Inferior parietal cortex (tissue), 1 donor: ENCODE results near the gene SLC22A16.

Experiments used
- DNase-seq: peaks from one replicate; pipeline ENCODE4 v3.0.0-alpha.2; 2016; ENCODE audit errors: extremely low spot score

SLC22A16 gene

GRCh38 chr6:110448846-110449540 is 27.4 kb downstream of the SLC22A16 start:
- DNase-seq: no peak

GRCh38 chr6:110447761-110448160 is 28.7 kb downstream of the SLC22A16 start:
- no peak for DNase-seq

GRCh38 chr6:110446405-110446804 is 30.0 kb downstream of the SLC22A16 start:
- no peak for DNase-seq

GRCh38 chr6:110440026-110440425 is 36.4 kb downstream of the SLC22A16 start:
- DNase-seq: no peak

GRCh38 chr6:110439356-110439755 is 37.1 kb downstream of the SLC22A16 start:
- no peak for DNase-seq

- DNase-seq: no peak
Measured at GRCh38 chr6:110434961-110435602, 41.3 kb downstream of the SLC22A16 start.

GRCh38 chr6:110432285-110432900 is 44.0 kb downstream of the SLC22A16 start:
- no peak for DNase-seq

GRCh38 chr6:110430741-110431140 is 45.7 kb downstream of the SLC22A16 start:
- DNase-seq: no peak

GRCh38 chr6:110430236-110430635 is 46.2 kb downstream of the SLC22A16 start:
- no peak for DNase-seq

GRCh38 chr6:110428153-110428552 is 48.3 kb downstream of the SLC22A16 start:
- no peak for DNase-seq

GRCh38 chr6:110425816-110426215 is 50.6 kb downstream of the SLC22A16 start:
- DNase-seq: no peak

- no peak for DNase-seq
Measured at GRCh38 chr6:110422444-110422822, 54.0 kb downstream of the SLC22A16 start.

GRCh38 chr6:110421749-110422443 is 54.5 kb downstream of the SLC22A16 start:
- no peak for DNase-seq

GRCh38 chr6:110419028-110419739 is 57.2 kb downstream of the SLC22A16 start:
- no peak for DNase-seq

GRCh38 chr6:110418594-110418993 is 57.8 kb downstream of the SLC22A16 start:
- no peak for DNase-seq

- DNase-seq: peak; percentile 82
Measured at GRCh38 chr6:110415086-110415916, 61.1 kb downstream of the SLC22A16 start, which contains the start of gene DDO. TSS of gene DDO (minus strand) at chr6:110415575. CDS start at chr6:110413462, 2,113 bp downstream.

GRCh38 chr6:110414669-110415068 is 61.7 kb downstream of the SLC22A16 start:
- DNase-seq: no peak

GRCh38 chr6:110412360-110412759 is 64.1 kb downstream of the SLC22A16 start:
- DNase-seq: no peak

- no peak for DNase-seq
Measured at GRCh38 chr6:110410511-110410910, 65.9 kb downstream of the SLC22A16 start.

- no peak for DNase-seq
Measured at GRCh38 chr6:110409794-110410193, 66.6 kb downstream of the SLC22A16 start.

- no peak for DNase-seq
Measured at GRCh38 chr6:110408901-110409300, 67.5 kb downstream of the SLC22A16 start.
